ENCODE results near the gene MAP2K5.

The MAP2K5 gene

GRCh38 chr15:67765701-67766100, 223.2 kb downstream of the MAP2K5 start:
- no peak for DNase-seq

- no peak for DNase-seq
These were observed 224.5 kb downstream of the MAP2K5 start for GRCh38 chr15:67766968-67767367.

- no peak for DNase-seq
These were observed 225.9 kb downstream of the MAP2K5 start for GRCh38 chr15:67768313-67768977.

- no peak for DNase-seq
These were observed 227.2 kb downstream of the MAP2K5 start for GRCh38 chr15:67769497-67770357.

GRCh38 chr15:67770358-67770628, 227.8 kb downstream of the MAP2K5 start:
- DNase-seq: no peak

- no peak for DNase-seq
These were observed 228.8 kb downstream of the MAP2K5 start for GRCh38 chr15:67771189-67771800.

- no peak for DNase-seq
These were observed 232.1 kb downstream of the MAP2K5 start for GRCh38 chr15:67774626-67775025.

- no peak for DNase-seq
These were observed 232.7 kb downstream of the MAP2K5 start for GRCh38 chr15:67775250-67775649.

GRCh38 chr15:67775998-67776397, 233.5 kb downstream of the MAP2K5 start:
- no peak for DNase-seq

GRCh38 chr15:67776600-67776999, 234.1 kb downstream of the MAP2K5 start:
- DNase-seq: no peak

GRCh38 chr15:67777071-67777470, 234.6 kb downstream of the MAP2K5 start:
- DNase-seq: no peak

- no peak for DNase-seq
These were observed 235.3 kb downstream of the MAP2K5 start for GRCh38 chr15:67777773-67778172.

- no peak for DNase-seq
These were observed 236.6 kb downstream of the MAP2K5 start for GRCh38 chr15:67778968-67779548.

GRCh38 chr15:67779549-67780111, 237.1 kb downstream of the MAP2K5 start:
- DNase-seq: no peak

- DNase-seq: no peak
These were observed 238.6 kb downstream of the MAP2K5 start for GRCh38 chr15:67781061-67781460.

GRCh38 chr15:67781907-67782690, 239.6 kb downstream of the MAP2K5 start:
- DNase-seq: no peak

- DNase-seq: no peak
These were observed 240.1 kb downstream of the MAP2K5 start for GRCh38 chr15:67782691-67782991.

- DNase-seq: peak in 1 of 2 experiments; percentile 14
These were observed 240.8 kb downstream of the MAP2K5 start for GRCh38 chr15:67783303-67783702.

GRCh38 chr15:67784090-67784781, 241.7 kb downstream of the MAP2K5 start:
- no peak for DNase-seq

GRCh38 chr15:67784856-67785430, 242.4 kb downstream of the MAP2K5 start:
- DNase-seq: no peak

- DNase-seq: no peak
These were observed 242.9 kb downstream of the MAP2K5 start for GRCh38 chr15:67785431-67785830.

GRCh38 chr15:67786646-67787045, 244.1 kb downstream of the MAP2K5 start:
- no peak for DNase-seq

Measured in NCI-H187 (cell line).